Stimulated activated naive CD8-positive, alpha-beta T cell treated with anti-CD3 and anti-CD28 coated beads, Interleukin-15, amount 100 ng/mL, for 72 hours (primary cell): ENCODE results near the gene CD2.
A peak's percentile ranks its signal among the peaks of the same experiment; 100 is the strongest.
"Not testable (repeated sequence)": the region's sequence is repeated elsewhere in the genome, so short reads cannot be mapped to it uniquely, and the experiment has no call there.

Experiments
- ATAC-seq: fragments of 150-1000 bp; cut with Tn5 transposase; 2 replicates; pipeline ENCODE4 v1.10.0; 2021; ENCODE audit warnings: mild to moderate bottlenecking, moderate library complexity
- DNase-seq, 2 donors: peaks; one replicate each; pipeline ENCODE4 v3.0.0; 2021 to 2022
- H3K27ac Mint-ChIP-seq, 2 donors: one replicate each; pipeline ENCODE4 v1.8.0; 2022; ENCODE audit warnings: mild to moderate bottlenecking in 2 of 2, mixed read lengths in 2 of 2, moderate library complexity in 2 of 2
- H3K27me3 Mint-ChIP-seq: one replicate; pipeline ENCODE4 v1.8.0; 2022; ENCODE audit warnings: mixed read lengths
- H3K4me1 Mint-ChIP-seq: one replicate; pipeline ENCODE4 v1.8.0; 2022; ENCODE audit warnings: mild to moderate bottlenecking, mixed read lengths
- H3K4me3 Mint-ChIP-seq, 2 donors: one replicate each; pipeline ENCODE4 v1.8.0; 2022; ENCODE audit warnings: mild to moderate bottlenecking in 2 of 2, mixed read lengths in 2 of 2, moderate library complexity in 1 of 2
- H3K9me3 Mint-ChIP-seq, 2 donors: one replicate each; pipeline ENCODE4 v1.8.0; 2022; ENCODE audit warnings: mixed read lengths in 2 of 2

Gene CD2

GRCh38 chr1:116740746-116741145 lies 13.5 kb upstream of the CD2 start:
- H3K27ac Mint-ChIP-seq = peak overlapping the region; percentile 100
- peak overlapping the region; percentile 76 to 85 for H3K4me3 Mint-ChIP-seq
- DNase-seq (no peak), ATAC-seq (no peak)
- H3K4me1 Mint-ChIP-seq = peaks cover 58% of the 10 kb centered on the region
- H3K9me3 Mint-ChIP-seq = peaks cover 47 to 52% of the 10 kb centered on the region in 2 donors
- H3K27me3 Mint-ChIP-seq = no peaks in the 10 kb centered on the region

- peaks cover 56 to 65% of the 10 kb centered on the region in 2 donors for H3K9me3 Mint-ChIP-seq
Observed at GRCh38 chr1:116741836-116742565, 12.2 kb upstream of the CD2 start.

DNA sequence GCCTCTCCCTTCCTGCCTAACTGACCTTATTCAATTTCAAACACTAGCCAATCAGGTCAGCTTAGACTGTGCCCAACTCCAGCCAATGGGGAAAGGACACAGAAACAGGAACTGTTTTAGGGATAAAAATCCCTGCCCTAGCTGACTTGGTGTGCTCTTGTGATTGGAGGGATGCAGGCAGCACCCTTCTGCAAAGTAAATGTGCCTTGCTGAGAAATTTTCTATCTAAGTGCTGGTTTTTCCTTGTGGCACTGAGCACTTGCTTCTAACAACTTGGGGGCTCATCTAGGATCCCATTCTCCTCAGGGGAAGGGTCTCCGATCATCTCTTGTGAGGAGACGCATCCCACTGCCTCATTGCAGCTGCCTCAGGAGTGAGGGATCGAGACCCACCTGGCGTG lies 10.7 kb upstream of the CD2 start:
- Mint-ChIP-seq H3K4me3 (no peak overlapping the region), H3K27me3 (no peaks in the 10 kb centered on the region), H3K9me3 (peaks cover 70 to 80% of the 10 kb centered on the region in 2 donors), H3K4me1 (peaks cover 30% of the 10 kb centered on the region), H3K27ac (peak overlapping the region in 1 of 2 donors; percentile 29)
- DNase-seq (no peak), ATAC-seq (no peak)

More at GRCh38 chr1:116741836-116742565, 12.2 kb upstream of the CD2 start:
- Mint-ChIP-seq H3K4me1 (peaks cover 46% of the 10 kb centered on the region), H3K4me3 (no peak overlapping the region), H3K27ac (no peak overlapping the region), H3K27me3 (no peaks in the 10 kb centered on the region)
- DNase-seq (no peak), ATAC-seq (no peak)

- H3K4me1 Mint-ChIP-seq = peaks cover 18% of the 10 kb centered on the region
- DNase-seq = no peak
- no peak for ATAC-seq
- H3K27me3 Mint-ChIP-seq = no peaks in the 10 kb centered on the region
- H3K9me3 Mint-ChIP-seq = peaks cover 64 to 70% of the 10 kb centered on the region in 2 donors
- no peak overlapping the region for H3K27ac Mint-ChIP-seq
- no peak overlapping the region for H3K4me3 Mint-ChIP-seq
Observed at GRCh38 chr1:116748272-116748671, 6.0 kb upstream of the CD2 start.

DNA sequence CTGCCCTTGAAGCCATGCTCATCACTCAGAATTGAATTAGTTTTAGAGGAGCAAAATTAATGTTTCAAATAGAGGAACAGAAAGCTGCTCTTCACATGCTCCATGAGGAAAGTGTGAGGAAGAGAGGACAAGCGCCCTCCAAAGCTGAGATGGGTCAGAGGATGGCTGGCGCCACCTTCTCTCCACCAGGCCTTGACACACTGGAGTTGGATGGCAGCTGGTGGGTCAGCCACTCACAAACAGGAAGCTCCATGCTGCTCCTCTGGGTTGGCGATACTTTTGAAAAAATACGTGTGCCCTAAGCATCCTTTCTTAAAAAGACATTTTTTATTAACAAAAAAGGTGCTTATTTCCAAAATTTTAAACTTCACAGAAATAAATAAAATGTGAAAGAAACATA lies 3.1 kb upstream of the CD2 start:
- Mint-ChIP-seq H3K4me3 (peak overlapping the region; percentile 73 to 79), H3K27ac (peak overlapping the region; percentile 95 to 97), H3K4me1 (peaks cover 24% of the 10 kb centered on the region), H3K27me3 (no peaks in the 10 kb centered on the region), H3K9me3 (peaks cover 39 to 41% of the 10 kb centered on the region in 2 donors)
- DNase-seq (no peak), ATAC-seq (peak; percentile 28)

- Mint-ChIP-seq H3K27ac (peak overlapping the region; percentile 95 to 97), H3K9me3 (peaks cover 34 to 37% of the 10 kb centered on the region in 2 donors), H3K27me3 (no peaks in the 10 kb centered on the region), H3K4me3 (peak overlapping the region; percentile 73 to 79), H3K4me1 (peaks cover 24% of the 10 kb centered on the region)
- ATAC-seq (no peak), DNase-seq (no peak)
Observed at GRCh38 chr1:116751621-116752020, 2.6 kb upstream of the CD2 start.

GRCh38 chr1:116753312-116753711 lies 918 bp upstream of the CD2 start:
- ATAC-seq (no peak), DNase-seq (no peak)
- H3K4me1 Mint-ChIP-seq = peaks cover 24% of the 10 kb centered on the region
- H3K27ac Mint-ChIP-seq = peak overlapping the region; percentile 96 to 99
- no peaks in the 10 kb centered on the region for H3K27me3 Mint-ChIP-seq
- H3K4me3 Mint-ChIP-seq = peak overlapping the region; percentile 92 to 94
- peaks cover 20% of the 10 kb centered on the region in 2 donors for H3K9me3 Mint-ChIP-seq

GRCh38 chr1:116755066-116755465 lies 836 bp downstream of the CD2 start:
- DNase-seq = no peak
- Mint-ChIP-seq H3K27ac (peak overlapping the region; percentile 96 to 99), H3K9me3 (peaks cover 2 to 4% of the 10 kb centered on the region in 2 donors), H3K27me3 (no peaks in the 10 kb centered on the region), H3K4me1 (peaks cover 24% of the 10 kb centered on the region), H3K4me3 (peak overlapping the region; percentile 92 to 94)
- ATAC-seq = no peak

GRCh38 chr1:116755681-116756080 lies 1.5 kb downstream of the CD2 start:
- H3K4me3 Mint-ChIP-seq = peak overlapping the region; percentile 92 to 94
- no peak for ATAC-seq
- DNase-seq = no peak
- no peaks in the 10 kb centered on the region for H3K9me3 Mint-ChIP-seq
- no peaks in the 10 kb centered on the region for H3K27me3 Mint-ChIP-seq
- H3K4me1 Mint-ChIP-seq = peaks cover 29% of the 10 kb centered on the region
- peak overlapping the region; percentile 96 to 99 for H3K27ac Mint-ChIP-seq

DNA sequence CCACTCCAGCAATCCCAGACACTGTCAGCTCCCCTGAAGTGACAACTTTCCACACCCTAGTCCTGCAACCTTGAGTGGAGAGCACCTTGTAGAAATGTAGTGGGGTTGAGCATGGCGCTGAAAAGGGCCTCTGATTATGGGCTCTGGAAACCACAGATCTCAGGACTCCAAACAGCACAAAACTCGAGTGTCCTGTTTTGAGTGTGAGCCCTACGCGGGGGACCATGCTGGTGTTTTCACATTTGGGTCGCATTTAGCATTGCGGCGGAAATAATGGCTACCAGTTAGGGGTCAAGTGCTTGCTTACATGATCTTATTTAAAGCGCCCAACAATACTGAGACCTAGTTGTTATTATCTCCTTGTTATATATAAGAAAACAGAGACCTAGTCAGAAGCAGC lies 1.9 kb downstream of the CD2 start:
- Mint-ChIP-seq H3K4me1 (peaks cover 29% of the 10 kb centered on the region), H3K27ac (peak overlapping the region; percentile 96 to 99), H3K4me3 (peak overlapping the region; percentile 92 to 94)
- peak; percentile 39 for ATAC-seq
- H3K9me3 Mint-ChIP-seq, H3K27me3 Mint-ChIP-seq: not testable (repeated sequence)
- peak in 1 of 2 donors; percentile 56 for DNase-seq

DNA sequence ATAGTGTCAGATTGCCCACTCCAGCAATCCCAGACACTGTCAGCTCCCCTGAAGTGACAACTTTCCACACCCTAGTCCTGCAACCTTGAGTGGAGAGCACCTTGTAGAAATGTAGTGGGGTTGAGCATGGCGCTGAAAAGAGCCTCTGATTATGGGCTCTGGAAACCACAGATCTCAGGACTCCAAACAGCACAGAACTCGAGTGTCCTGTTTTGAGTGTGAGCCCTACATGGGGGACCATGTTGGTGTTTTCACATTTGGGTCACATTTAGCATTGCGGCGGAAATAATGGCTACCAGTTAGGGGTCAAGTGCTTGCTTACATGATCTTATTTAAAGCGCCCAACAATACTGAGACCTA lies 4.2 kb downstream of the CD2 start:
- peak in 1 of 2 donors; percentile 48 for DNase-seq
- Mint-ChIP-seq H3K4me3 (peak overlapping the region; percentile 92 to 94), H3K4me1 (peaks cover 35% of the 10 kb centered on the region), H3K27ac (peak overlapping the region; percentile 98 to 99)
- not testable (repeated sequence) for ATAC-seq, H3K27me3 Mint-ChIP-seq, H3K9me3 Mint-ChIP-seq

- ATAC-seq (no peak), DNase-seq (no peak)
- no peaks in the 10 kb centered on the region for H3K9me3 Mint-ChIP-seq
- no peaks in the 10 kb centered on the region for H3K27me3 Mint-ChIP-seq
- H3K4me1 Mint-ChIP-seq = peaks cover 43% of the 10 kb centered on the region
- peak overlapping the region; percentile 92 to 94 for H3K4me3 Mint-ChIP-seq
- peak overlapping the region; percentile 98 to 99 for H3K27ac Mint-ChIP-seq
Observed at GRCh38 chr1:116759636-116760035, 5.4 kb downstream of the CD2 start.

GRCh38 chr1:116760487-116760886 lies 6.3 kb downstream of the CD2 start:
- peaks cover 52% of the 10 kb centered on the region for H3K4me1 Mint-ChIP-seq
- no peaks in the 10 kb centered on the region for H3K27me3 Mint-ChIP-seq
- H3K4me3 Mint-ChIP-seq = peak overlapping the region; percentile 82 to 94
- no peak for ATAC-seq
- peak overlapping the region; percentile 98 to 99 for H3K27ac Mint-ChIP-seq
- no peaks in the 10 kb centered on the region for H3K9me3 Mint-ChIP-seq
- DNase-seq = no peak

GRCh38 chr1:116760996-116761665 lies 6.9 kb downstream of the CD2 start:
- DNase-seq (no peak), ATAC-seq (no peak)
- Mint-ChIP-seq H3K4me3 (peak overlapping the region; percentile 82 to 94), H3K27ac (peak overlapping the region; percentile 98 to 99), H3K4me1 (peaks cover 58% of the 10 kb centered on the region), H3K27me3 (no peaks in the 10 kb centered on the region), H3K9me3 (no peaks in the 10 kb centered on the region)

DNA sequence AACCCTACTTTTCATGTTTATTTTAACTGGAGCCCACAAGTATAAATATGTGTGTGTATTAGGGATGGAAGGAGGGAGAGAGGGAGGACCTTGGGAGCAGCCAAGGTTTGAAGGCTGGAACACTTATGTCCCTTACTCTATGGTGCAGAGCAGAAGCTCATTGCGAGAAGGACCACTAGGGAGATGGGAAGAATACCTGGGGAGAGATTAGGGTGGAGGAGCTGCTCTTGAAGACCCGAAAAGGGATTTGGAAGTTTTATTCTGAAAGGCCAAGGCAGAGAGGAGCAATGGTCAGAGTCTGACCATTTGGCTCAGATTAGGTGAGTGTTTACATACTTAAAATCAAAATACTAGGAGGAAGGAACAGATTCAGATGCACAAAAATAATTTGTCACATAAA lies 8.1 kb downstream of the CD2 start:
- no peaks in the 10 kb centered on the region for H3K9me3 Mint-ChIP-seq
- H3K4me3 Mint-ChIP-seq = peak overlapping the region; percentile 82 to 94
- H3K27me3 Mint-ChIP-seq = no peaks in the 10 kb centered on the region
- H3K4me1 Mint-ChIP-seq = peaks cover 70% of the 10 kb centered on the region
- ATAC-seq = no peak
- no peak for DNase-seq
- H3K27ac Mint-ChIP-seq = peak overlapping the region; percentile 99

DNA sequence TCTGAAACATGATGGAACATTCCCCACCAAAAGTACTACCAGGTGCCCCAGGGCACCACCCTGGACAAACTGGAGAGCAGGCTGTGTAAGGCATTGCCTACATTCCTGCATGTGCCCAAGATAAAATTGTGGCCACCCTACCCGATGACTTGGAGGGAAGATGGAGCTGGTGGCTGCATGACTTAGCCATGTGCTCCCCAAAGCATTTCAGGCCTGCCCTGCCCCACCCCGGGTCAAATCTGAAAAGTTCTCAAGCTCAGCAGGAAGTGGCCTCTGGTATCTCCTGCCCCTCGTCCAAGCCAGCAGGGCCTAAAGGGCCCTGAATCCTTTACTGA lies 8.5 kb downstream of the CD2 start:
- Mint-ChIP-seq H3K4me1 (peaks cover 74% of the 10 kb centered on the region), H3K27me3 (no peaks in the 10 kb centered on the region), H3K9me3 (no peaks in the 10 kb centered on the region), H3K27ac (peak overlapping the region; percentile 99), H3K4me3 (peak overlapping the region; percentile 82 to 94)
- DNase-seq = peak in 1 of 2 donors; percentile 61
- no peak for ATAC-seq
